Activated T-helper 17 cell treated with anti-CD3 and anti-CD28 coated beads, Interleukin-2, amount 50 U/mL, for 72 hours (primary cell): ENCODE results near the gene PARPBP. TPM values are rescaled to one million over a fixed set of nuclear protein-coding genes. Genes with fewer than 3 reads are reported as not detected.

Experiments
- total RNA-seq, 2 donors: library from RNA; stranded (reverse); gene quantifications; one replicate each; pipeline ENCODE4 v1.2.3, GENCODE V29; 2022

Gene PARPBP
- total RNA-seq, 2 donors from 2014 or later = 23.7 to 35.2 TPM

Other genes with a start within 250 kb of the PARPBP start
- gene DRAM1, start 242.6 kb upstream of the PARPBP start, total RNA-seq = 1 to 10 TPM; 6.0 to 7.0 TPM
- gene WASHC3, start 58.2 kb upstream of the PARPBP start, total RNA-seq = 10 to 100 TPM; 39.9 to 40.6 TPM
- 10 to 100 TPM; 63.6 to 80.7 TPM for gene NUP37, start 69 bp upstream of the PARPBP start, total RNA-seq
- under 1 TPM; 0.45 to 0.71 TPM for gene PMCH, start 77.7 kb downstream of the PARPBP start, total RNA-seq